Rectal smooth muscle tissue (tissue), 1 donor: ENCODE data around the gene SCGB1D2.

Experiments
- H3K27ac ChIP-seq: one replicate; pipeline ENCODE4 v1.7.0; 2013; ENCODE audit warnings: low read depth, low read length, inconsistent platforms
- H3K27me3 ChIP-seq: one replicate; pipeline ENCODE4 v1.7.0; 2013; ENCODE audit warnings: low read length; ENCODE audit not compliant: control insufficient read depth, insufficient read depth
- H3K36me3 ChIP-seq: one replicate; pipeline ENCODE4 v1.7.0; 2013; ENCODE audit warnings: low read length; ENCODE audit not compliant: control insufficient read depth, insufficient read depth
- H3K4me1 ChIP-seq: one replicate; pipeline ENCODE4 v1.7.0; 2013; ENCODE audit warnings: low read length; ENCODE audit not compliant: control insufficient read depth, insufficient read depth
- H3K4me3 ChIP-seq: one replicate; pipeline ENCODE4 v1.7.0; 2013; ENCODE audit warnings: low read length
- H3K9ac ChIP-seq: one replicate; pipeline ENCODE4 v1.7.0; 2013; ENCODE audit warnings: low read length

The SCGB1D2 gene

GRCh38 chr11:62223095-62223494 is 18.9 kb upstream of the SCGB1D2 start:
- Histone ChIP-seq H3K27ac (no peak overlapping the region), H3K4me1 (no peaks in the 10 kb centered on the region), H3K27me3 (no peaks in the 10 kb centered on the region), H3K9ac (no peak overlapping the region), H3K4me3 (no peak overlapping the region), H3K36me3 (no peaks in the 10 kb centered on the region)

- Histone ChIP-seq H3K27ac (no peak overlapping the region), H3K9ac (no peak overlapping the region), H3K4me1 (no peaks in the 10 kb centered on the region), H3K36me3 (no peaks in the 10 kb centered on the region), H3K27me3 (no peaks in the 10 kb centered on the region), H3K4me3 (no peak overlapping the region)
Observed at GRCh38 chr11:62233730-62234129, 8.3 kb upstream of the SCGB1D2 start.

GRCh38 chr11:62236187-62236586 is 5.9 kb upstream of the SCGB1D2 start:
- H3K4me1 ChIP-seq: no peaks in the 10 kb centered on the region
- no peaks in the 10 kb centered on the region for H3K27me3 ChIP-seq
- H3K27ac ChIP-seq: no peak overlapping the region
- no peak overlapping the region for H3K4me3 ChIP-seq
- H3K9ac ChIP-seq: no peak overlapping the region
- H3K36me3 ChIP-seq: no peaks in the 10 kb centered on the region

DNA sequence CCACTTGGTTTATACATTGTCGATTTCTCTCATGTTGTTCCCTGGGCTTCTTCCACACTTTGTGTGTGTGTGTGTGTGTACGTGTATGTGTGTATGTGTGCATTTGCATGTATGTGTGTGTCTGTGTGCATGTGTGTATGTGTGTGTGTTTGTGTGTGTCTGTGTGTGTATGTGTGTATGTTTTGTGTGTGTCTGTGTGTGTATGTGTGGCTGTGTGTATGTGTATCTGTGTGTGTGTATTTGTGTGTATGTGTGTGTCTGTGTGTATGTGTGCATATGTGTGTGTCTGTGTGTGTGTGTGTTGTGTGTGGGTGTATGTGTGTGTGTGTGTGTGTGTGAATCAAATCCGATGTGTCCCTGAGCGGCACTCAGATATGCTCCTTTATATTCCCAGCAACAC is 4.5 kb upstream of the SCGB1D2 start:
- H3K27ac ChIP-seq: no peak overlapping the region
- no peak overlapping the region for H3K4me3 ChIP-seq
- H3K27me3 ChIP-seq: no peaks in the 10 kb centered on the region
- no peaks in the 10 kb centered on the region for H3K36me3 ChIP-seq
- H3K9ac ChIP-seq: no peak overlapping the region
- no peaks in the 10 kb centered on the region for H3K4me1 ChIP-seq

DNA sequence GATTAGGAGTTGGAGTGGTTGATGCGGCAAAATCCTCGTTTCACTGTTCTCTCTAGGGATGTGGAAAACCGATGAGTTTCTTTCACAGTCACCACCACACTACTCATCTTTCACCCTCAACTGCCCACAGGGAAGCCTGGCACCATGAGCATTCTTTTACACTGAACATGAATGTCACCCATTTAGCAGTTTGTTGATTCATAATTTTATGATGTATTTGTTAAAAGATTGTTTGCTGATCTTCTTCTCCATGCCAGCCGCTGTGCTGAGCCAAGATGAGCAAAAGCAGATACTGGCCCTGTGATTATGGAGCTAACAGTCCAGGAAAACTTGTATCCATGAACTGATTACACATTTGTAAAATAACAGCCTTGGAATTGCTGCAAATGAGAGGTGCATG is 3.9 kb upstream of the SCGB1D2 start:
- no peak overlapping the region for H3K4me3 ChIP-seq
- no peaks in the 10 kb centered on the region for H3K27me3 ChIP-seq

GRCh38 chr11:62241095-62241494 is 944 bp upstream of the SCGB1D2 start:
- no peak overlapping the region for H3K9ac ChIP-seq
- no peaks in the 10 kb centered on the region for H3K36me3 ChIP-seq
- H3K27ac ChIP-seq: no peak overlapping the region
- no peaks in the 10 kb centered on the region for H3K27me3 ChIP-seq
- no peak overlapping the region for H3K4me3 ChIP-seq
- no peaks in the 10 kb centered on the region for H3K4me1 ChIP-seq

More for the DNA sequence above, 3.9 kb upstream of the SCGB1D2 start:
- Histone ChIP-seq H3K4me1 (no peaks in the 10 kb centered on the region), H3K27ac (no peak overlapping the region), H3K9ac (no peak overlapping the region), H3K36me3 (no peaks in the 10 kb centered on the region)

DNA sequence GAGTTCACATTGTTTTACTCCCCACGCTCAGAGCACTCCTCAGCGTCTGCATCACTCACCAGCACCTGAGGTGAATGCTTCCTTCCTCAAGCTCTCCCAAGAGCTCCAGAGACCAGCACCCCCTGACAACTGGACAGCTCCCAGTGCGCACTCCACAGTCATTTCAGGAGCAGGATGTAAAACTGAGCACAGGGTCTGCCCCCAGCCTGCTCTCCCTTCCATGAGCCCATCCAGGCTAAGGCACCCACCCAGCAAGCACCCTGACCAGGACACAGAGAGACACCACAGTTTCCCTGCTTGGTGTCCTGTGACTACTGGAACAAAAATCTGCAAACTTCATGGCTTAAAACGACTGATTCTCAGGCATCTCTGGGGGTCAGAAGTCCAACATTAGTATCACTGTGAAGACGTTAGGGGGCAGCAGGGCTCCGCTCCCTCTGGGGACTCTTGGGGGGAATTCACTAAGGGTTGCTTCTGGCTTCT is 3.3 kb downstream of the SCGB1D2 start:
- Histone ChIP-seq H3K4me3 (no peak overlapping the region), H3K36me3 (no peaks in the 10 kb centered on the region), H3K27ac (no peak overlapping the region), H3K9ac (no peak overlapping the region), H3K4me1 (no peaks in the 10 kb centered on the region), H3K27me3 (no peaks in the 10 kb centered on the region)

GRCh38 chr11:62251698-62252097 is 9.7 kb downstream of the SCGB1D2 start:
- H3K27ac ChIP-seq: no peak overlapping the region
- H3K4me1 ChIP-seq: no peaks in the 10 kb centered on the region
- H3K36me3 ChIP-seq: no peaks in the 10 kb centered on the region
- no peaks in the 10 kb centered on the region for H3K27me3 ChIP-seq
- no peak overlapping the region for H3K4me3 ChIP-seq
- H3K9ac ChIP-seq: no peak overlapping the region

DNA sequence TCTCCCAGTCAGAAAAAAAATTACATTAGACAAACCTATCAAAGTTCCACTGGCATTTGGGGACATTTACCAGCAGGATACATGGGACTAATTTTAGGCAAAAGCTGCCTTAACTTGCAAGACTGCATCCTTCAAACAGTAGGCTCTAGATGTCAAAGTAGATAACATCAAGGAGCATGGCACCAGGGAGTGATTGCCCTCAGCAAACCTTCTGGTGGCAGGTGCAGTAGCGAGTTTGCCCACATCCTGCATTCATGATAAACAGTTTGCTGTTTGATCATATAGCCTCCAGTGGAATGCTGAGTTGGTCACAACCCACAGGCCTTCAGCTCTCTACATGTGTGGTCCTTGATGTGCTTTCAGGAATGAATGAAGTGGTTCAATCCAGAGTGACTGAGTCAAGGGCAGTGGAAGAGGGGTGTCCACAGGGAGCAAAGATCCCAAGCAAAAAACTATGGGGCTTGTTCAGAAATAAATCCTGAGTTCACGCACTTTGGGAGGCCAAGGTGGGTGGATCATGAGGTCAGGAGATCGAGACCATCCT is 12.0 kb downstream of the SCGB1D2 start:
- H3K36me3 ChIP-seq: no peaks in the 10 kb centered on the region
- no peak overlapping the region for H3K4me3 ChIP-seq
- H3K27ac ChIP-seq: no peak overlapping the region
- H3K4me1 ChIP-seq: no peaks in the 10 kb centered on the region
- H3K27me3 ChIP-seq: no peaks in the 10 kb centered on the region
- H3K9ac ChIP-seq: no peak overlapping the region

DNA sequence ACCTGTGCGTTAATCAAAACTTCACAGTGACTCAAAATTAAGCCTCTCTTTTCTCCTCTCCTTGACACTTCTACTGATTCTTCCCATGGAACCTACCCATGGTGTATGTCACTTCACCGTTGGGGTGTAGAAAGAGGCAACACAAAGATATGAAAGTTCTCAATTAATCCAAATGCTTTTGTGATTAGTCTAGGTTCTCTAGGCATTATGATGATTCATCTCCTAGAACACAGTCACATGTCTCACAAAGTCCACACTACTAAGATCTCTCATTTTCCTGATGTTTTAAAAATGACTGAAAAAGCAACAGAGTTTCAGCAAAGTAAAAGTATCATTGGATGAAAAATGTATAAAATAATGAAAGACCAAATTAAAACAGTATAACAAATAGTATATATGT is 14.2 kb downstream of the SCGB1D2 start:
- no peak overlapping the region for H3K27ac ChIP-seq
- no peaks in the 10 kb centered on the region for H3K4me1 ChIP-seq
- H3K4me3 ChIP-seq: no peak overlapping the region
- H3K9ac ChIP-seq: no peak overlapping the region
- H3K36me3 ChIP-seq: no peaks in the 10 kb centered on the region
- H3K27me3 ChIP-seq: no peaks in the 10 kb centered on the region

- no peaks in the 10 kb centered on the region for H3K4me1 ChIP-seq
- H3K9ac ChIP-seq: no peak overlapping the region
- no peak overlapping the region for H3K27ac ChIP-seq
- H3K36me3 ChIP-seq: no peaks in the 10 kb centered on the region
- no peaks in the 10 kb centered on the region for H3K27me3 ChIP-seq
- no peak overlapping the region for H3K4me3 ChIP-seq
Observed at GRCh38 chr11:62260261-62260953, 18.4 kb downstream of the SCGB1D2 start.

GRCh38 chr11:62264004-62264403 is 22.0 kb downstream of the SCGB1D2 start:
- H3K36me3 ChIP-seq: no peaks in the 10 kb centered on the region

DNA sequence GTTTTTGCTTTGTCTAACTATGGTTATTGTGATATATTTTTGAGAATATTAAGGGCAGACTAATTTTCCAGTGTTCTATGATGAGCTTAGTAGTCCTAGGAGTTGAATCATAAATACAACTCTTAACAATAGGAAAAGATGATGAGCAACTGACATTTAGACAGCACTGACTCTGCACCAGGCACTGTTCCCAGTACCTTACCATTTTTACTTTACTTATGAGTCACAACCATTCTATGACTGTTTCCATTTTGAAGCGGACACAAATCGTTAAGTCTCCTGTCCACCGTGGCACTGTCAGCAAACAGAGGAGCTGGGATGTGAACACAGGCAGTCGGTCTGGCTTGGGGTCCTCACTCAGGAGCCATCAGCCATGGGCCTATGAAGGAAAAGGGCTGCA is 24.5 kb downstream of the SCGB1D2 start:
- Histone ChIP-seq H3K4me1 (no peaks in the 10 kb centered on the region), H3K27ac (no peak overlapping the region), H3K4me3 (no peak overlapping the region), H3K36me3 (no peaks in the 10 kb centered on the region), H3K9ac (no peak overlapping the region), H3K27me3 (no peaks in the 10 kb centered on the region)

More at GRCh38 chr11:62264004-62264403, 22.0 kb downstream of the SCGB1D2 start:
- H3K27me3 ChIP-seq: no peaks in the 10 kb centered on the region
- H3K27ac ChIP-seq: no peak overlapping the region
- no peaks in the 10 kb centered on the region for H3K4me1 ChIP-seq
- no peak overlapping the region for H3K4me3 ChIP-seq
- no peak overlapping the region for H3K9ac ChIP-seq
